ENCODE results near the gene ECT2L. TPM values are rescaled to one million over a fixed set of nuclear protein-coding genes. Genes with fewer than 3 reads are reported as not detected.

ECT2L gene
- total RNA-seq, 1 donor from 2014 or later, result not detected

DNA sequence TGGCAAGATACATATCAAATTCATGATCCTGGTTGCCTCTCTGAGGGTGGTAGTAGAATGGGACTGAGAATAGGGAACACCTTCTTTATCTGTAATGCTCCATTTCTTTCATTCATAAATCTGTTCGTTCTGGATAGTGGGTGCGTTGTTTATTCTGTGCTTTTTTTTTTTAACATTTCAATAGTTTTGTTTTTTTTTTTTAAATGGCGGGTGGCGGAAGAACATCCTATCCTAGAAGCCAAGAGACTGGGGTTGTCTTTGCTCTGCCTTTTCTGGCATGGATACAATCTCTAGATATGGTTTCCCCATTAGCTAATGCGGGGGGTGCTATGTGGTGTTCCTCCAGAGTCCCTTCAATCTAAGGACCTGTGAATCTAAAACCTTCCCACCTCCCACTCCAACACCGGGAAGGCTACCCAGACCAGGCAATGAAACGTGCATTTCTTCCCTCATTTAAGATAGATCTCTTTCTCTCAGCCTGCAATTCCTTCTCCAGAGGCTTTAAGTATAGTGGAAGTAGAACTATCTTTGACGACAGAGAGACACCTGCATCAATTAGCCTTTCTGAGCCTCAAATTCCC lies 23.2 kb upstream of the ECT2L start:
- no peaks in the 10 kb centered on the region for H3K27me3 Mint-ChIP-seq (ENCODE audit: unreplicated experiment)
- H3K27ac Mint-ChIP-seq (ENCODE audit: unreplicated experiment), result peak overlapping the region; percentile 100
- H3K9me3 Mint-ChIP-seq (ENCODE audit: unreplicated experiment), result no peaks in the 10 kb centered on the region
- DNase-seq (ENCODE audit: extremely low spot score, unreplicated experiment), result no peak
- H3K4me3 Mint-ChIP-seq (ENCODE audit: unreplicated experiment), result peak overlapping the region; percentile 99
- TF ChIP-seq, protein P1, sequence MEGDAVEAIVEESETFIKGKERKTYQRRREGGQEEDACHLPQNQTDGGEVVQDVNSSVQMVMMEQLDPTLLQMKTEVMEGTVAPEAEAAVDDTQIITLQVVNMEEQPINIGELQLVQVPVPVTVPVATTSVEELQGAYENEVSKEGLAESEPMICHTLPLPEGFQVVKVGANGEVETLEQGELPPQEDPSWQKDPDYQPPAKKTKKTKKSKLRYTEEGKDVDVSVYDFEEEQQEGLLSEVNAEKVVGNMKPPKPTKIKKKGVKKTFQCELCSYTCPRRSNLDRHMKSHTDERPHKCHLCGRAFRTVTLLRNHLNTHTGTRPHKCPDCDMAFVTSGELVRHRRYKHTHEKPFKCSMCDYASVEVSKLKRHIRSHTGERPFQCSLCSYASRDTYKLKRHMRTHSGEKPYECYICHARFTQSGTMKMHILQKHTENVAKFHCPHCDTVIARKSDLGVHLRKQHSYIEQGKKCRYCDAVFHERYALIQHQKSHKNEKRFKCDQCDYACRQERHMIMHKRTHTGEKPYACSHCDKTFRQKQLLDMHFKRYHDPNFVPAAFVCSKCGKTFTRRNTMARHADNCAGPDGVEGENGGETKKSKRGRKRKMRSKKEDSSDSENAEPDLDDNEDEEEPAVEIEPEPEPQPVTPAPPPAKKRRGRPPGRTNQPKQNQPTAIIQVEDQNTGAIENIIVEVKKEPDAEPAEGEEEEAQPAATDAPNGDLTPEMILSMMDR (IDR thresholded peaks at IDR 0.05), result no peak
- peaks cover 17% of the 10 kb centered on the region for H3K4me1 Mint-ChIP-seq (ENCODE audit: unreplicated experiment)
- H3K36me3 Mint-ChIP-seq (ENCODE audit: unreplicated experiment), result peaks cover 6% of the 10 kb centered on the region

DNA sequence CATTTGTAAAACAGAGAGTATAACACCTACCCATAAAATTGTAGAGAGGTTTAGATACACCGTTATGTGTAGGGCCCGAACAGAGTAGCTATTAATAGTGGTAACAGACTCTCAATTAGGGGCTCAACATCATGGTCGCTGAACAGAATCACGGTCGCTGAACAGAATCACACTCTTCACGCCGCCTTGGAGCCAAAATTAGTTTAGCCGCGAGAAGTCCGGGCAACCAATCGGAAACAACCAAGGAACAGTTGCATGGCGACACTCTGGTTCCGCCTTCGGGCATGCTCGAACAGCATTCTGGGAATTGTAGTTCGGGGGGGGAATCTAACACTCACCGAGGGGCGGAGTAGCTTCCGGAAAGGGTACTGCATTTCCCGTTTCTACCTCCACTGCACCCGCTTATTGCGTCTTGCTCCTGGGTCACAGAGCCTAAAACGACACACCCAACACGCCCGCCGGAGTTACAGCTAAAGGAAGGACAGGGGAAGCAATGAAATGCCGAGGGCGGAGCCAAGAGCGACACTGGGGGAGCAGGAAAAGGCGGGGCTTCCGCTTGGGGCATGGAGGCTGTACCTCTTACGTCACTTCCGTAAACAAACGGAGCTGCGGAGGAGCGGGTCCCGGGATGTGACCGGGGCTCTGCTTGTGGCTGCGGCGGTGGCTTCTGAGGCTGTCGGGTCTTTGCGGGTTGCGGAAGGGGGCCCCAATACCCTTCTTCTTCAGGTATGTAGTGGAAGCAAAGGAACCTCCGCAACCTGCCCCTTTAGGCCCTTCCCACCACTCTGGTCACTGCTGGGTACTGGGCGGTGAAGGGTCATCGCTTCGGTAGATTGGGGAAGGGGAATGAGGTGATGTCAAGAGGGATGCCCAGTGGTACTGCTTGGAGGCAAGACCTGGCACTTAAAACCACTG lies 22.5 kb upstream of the ECT2L start, which contains the start of gene CCDC28A:
Gene CCDC28A (plus strand): TSS at position 593 of the 915 bp plus-strand sequence. CDS start 2,352 bp downstream, outside the sequence.
- TF ChIP-seq, protein P1 (IDR thresholded peaks at IDR 0.05), result no peak
- H3K27ac Mint-ChIP-seq (ENCODE audit: unreplicated experiment), result peak within 1 kb of the TSS; percentile 100
- peaks cover 17% of the 10 kb centered on the region for H3K4me1 Mint-ChIP-seq (ENCODE audit: unreplicated experiment)
- no peaks in the 10 kb centered on the region for H3K27me3 Mint-ChIP-seq (ENCODE audit: unreplicated experiment)
- H3K4me3 Mint-ChIP-seq (ENCODE audit: unreplicated experiment), result peak within 1 kb of the TSS; percentile 99
- H3K36me3 Mint-ChIP-seq (ENCODE audit: unreplicated experiment), result peaks cover 10% of the 10 kb centered on the region
- H3K9me3 Mint-ChIP-seq (ENCODE audit: unreplicated experiment), result no peaks in the 10 kb centered on the region
- peak; percentile 97 for DNase-seq (ENCODE audit: extremely low spot score, unreplicated experiment)

DNA sequence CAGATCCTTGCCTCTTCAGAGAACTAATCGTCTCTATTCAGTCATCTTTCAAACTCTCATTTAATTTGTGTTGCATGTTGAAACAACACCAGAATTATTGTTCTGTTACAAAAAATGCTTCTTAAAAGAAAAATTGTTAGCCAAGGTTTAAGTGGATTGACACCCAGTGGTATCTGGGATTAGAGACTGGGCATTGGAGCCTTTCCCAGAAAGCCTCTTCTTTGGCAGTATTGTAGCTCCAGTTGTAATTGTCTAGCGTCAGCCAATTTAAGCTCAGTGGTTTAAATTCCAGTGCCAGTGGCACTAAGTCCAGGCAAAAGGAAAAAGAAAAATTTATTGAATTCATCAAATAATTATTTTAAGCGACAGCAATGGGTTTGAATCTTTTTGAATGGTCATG lies 21.5 kb upstream of the ECT2L start:
- H3K27ac Mint-ChIP-seq (ENCODE audit: unreplicated experiment), result peak overlapping the region; percentile 100
- H3K36me3 Mint-ChIP-seq (ENCODE audit: unreplicated experiment), result peaks cover 16% of the 10 kb centered on the region
- TF ChIP-seq, protein P1 (IDR thresholded peaks at IDR 0.05), result no peak
- H3K4me3 Mint-ChIP-seq (ENCODE audit: unreplicated experiment), result peak overlapping the region; percentile 99
- peaks cover 17% of the 10 kb centered on the region for H3K4me1 Mint-ChIP-seq (ENCODE audit: unreplicated experiment)
- no peak for DNase-seq (ENCODE audit: extremely low spot score, unreplicated experiment)
- H3K9me3 Mint-ChIP-seq (ENCODE audit: unreplicated experiment), result no peaks in the 10 kb centered on the region
- no peaks in the 10 kb centered on the region for H3K27me3 Mint-ChIP-seq (ENCODE audit: unreplicated experiment)

DNA sequence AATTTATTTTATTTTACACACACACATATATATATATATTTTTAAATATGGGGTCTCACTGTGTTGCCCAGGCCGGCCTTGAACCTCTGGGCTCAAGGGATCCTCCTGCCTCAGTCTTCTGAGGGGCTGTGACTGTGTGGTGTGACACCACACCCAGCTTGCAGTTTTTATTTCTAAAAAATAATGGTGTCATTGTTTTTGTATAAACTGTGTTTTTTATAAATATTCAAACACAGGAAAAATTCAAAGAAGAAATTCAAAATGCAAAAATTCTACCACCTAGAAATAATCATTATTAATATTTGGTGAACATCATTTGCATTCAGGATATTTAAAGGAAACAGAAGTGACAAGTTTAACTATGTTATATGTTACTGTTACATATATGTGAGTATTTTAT lies 19.2 kb upstream of the ECT2L start:
- DNase-seq (ENCODE audit: extremely low spot score, unreplicated experiment), result no peak
- no peaks in the 10 kb centered on the region for H3K9me3 Mint-ChIP-seq (ENCODE audit: unreplicated experiment)

More for the DNA sequence above, 19.2 kb upstream of the ECT2L start:
- Mint-ChIP-seq H3K36me3 (ENCODE audit: unreplicated experiment) (peaks cover 31% of the 10 kb centered on the region), H3K27ac (ENCODE audit: unreplicated experiment) (no peak overlapping the region), H3K27me3 (ENCODE audit: unreplicated experiment) (no peaks in the 10 kb centered on the region), H3K4me1 (ENCODE audit: unreplicated experiment) (peaks cover 17% of the 10 kb centered on the region), H3K4me3 (ENCODE audit: unreplicated experiment) (no peak overlapping the region)
- TF ChIP-seq, protein P1 (IDR thresholded peaks at IDR 0.05), result no peak

Data from osteocyte (in vitro differentiated cells).